Measurements from ENCODE around the gene RAB5B. TPM values are rescaled to one million over a fixed set of nuclear protein-coding genes. Genes with fewer than 3 reads are reported as not detected.

The RAB5B gene
- total RNA-seq, 1 donor from 2014 or later: 83.8 TPM

DNA sequence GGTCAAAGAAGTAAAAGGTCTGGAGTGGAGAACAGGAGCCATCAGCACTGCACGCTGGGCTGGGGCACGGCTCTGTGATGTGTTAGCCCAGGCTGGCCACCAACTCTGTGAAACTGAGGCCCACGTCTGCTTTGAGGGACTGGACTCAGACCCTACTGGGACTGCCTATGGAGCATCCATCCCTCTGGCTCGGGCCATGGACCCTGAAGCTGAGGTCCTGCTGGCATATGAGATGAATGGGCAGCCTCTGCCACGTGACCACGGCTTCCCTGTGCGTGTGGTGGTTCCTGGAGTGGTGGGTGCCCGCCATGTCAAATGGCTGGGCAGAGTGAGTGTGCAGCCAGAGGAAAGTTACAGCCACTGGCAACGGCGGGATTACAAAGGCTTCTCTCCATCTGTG lies 30.3 kb downstream of the RAB5B start:
- no peak for ATAC-seq (ENCODE audit: low read depth)
- Mint-ChIP-seq H3K4me1 (peaks cover 9% of the 10 kb centered on the region), H3K9me3 (no peaks in the 10 kb centered on the region), H3K27ac (no peak overlapping the region), H3K36me3 (ENCODE audit: low read depth) (peaks cover 2% of the 10 kb centered on the region), H3K4me3 (no peak overlapping the region), H3K27me3 (no peaks in the 10 kb centered on the region)
- TF ChIP-seq, protein P1, sequence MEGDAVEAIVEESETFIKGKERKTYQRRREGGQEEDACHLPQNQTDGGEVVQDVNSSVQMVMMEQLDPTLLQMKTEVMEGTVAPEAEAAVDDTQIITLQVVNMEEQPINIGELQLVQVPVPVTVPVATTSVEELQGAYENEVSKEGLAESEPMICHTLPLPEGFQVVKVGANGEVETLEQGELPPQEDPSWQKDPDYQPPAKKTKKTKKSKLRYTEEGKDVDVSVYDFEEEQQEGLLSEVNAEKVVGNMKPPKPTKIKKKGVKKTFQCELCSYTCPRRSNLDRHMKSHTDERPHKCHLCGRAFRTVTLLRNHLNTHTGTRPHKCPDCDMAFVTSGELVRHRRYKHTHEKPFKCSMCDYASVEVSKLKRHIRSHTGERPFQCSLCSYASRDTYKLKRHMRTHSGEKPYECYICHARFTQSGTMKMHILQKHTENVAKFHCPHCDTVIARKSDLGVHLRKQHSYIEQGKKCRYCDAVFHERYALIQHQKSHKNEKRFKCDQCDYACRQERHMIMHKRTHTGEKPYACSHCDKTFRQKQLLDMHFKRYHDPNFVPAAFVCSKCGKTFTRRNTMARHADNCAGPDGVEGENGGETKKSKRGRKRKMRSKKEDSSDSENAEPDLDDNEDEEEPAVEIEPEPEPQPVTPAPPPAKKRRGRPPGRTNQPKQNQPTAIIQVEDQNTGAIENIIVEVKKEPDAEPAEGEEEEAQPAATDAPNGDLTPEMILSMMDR (IDR thresholded peaks at IDR 0.05): no peak
- intact Hi-C loops (cut with micrococcal nuclease): no loop called here
- ChIA-PET CTCF (interaction anchor here (3.4 kb wide), 1 partner anchor 7 kb away, joined by 19 read pairs; the partner anchor contains the start of gene SUOX), POLR2A (no interaction called here)
- no peak for DNase-seq

GRCh38 chr12:56007564-56008559 lies 34.0 kb downstream of the RAB5B start:
- ATAC-seq (ENCODE audit: low read depth) (peak; percentile 92), DNase-seq (peak; percentile 71)
- Mint-ChIP-seq H3K36me3 (ENCODE audit: low read depth) (peaks cover 2% of the 10 kb centered on the region), H3K27me3 (no peaks in the 10 kb centered on the region), H3K27ac (peak overlapping the region; percentile 79), H3K4me3 (peak overlapping the region; percentile 88), H3K4me1 (peaks cover 9% of the 10 kb centered on the region), H3K9me3 (no peaks in the 10 kb centered on the region)
- TF ChIP-seq, protein P1 (IDR thresholded peaks at IDR 0.05): no peak
- CTCF ChIA-PET: interaction anchor here (1.0 to 3.4 kb wide), 2 partner anchors 11 to 81 kb away, joined by 3 to 19 read pairs; partner anchors contain the start of gene SUOX
- intact Hi-C loops (cut with micrococcal nuclease): loop anchor here (1.0 to 2.0 kb wide), 7 partner anchors 11 to 179 kb away; partner anchors contain the start of genes DGKA, DNAJC14, PA2G4 and RPS26
- POLR2A ChIA-PET: interaction anchor here (0.6 to 1.7 kb wide), 24 partner anchors 11 to 1471 kb away, joined by 3 to 17 read pairs (median 4); partner anchors contain the start of genes CD63, IKZF4, ORMDL2 and RAB5B

DNA sequence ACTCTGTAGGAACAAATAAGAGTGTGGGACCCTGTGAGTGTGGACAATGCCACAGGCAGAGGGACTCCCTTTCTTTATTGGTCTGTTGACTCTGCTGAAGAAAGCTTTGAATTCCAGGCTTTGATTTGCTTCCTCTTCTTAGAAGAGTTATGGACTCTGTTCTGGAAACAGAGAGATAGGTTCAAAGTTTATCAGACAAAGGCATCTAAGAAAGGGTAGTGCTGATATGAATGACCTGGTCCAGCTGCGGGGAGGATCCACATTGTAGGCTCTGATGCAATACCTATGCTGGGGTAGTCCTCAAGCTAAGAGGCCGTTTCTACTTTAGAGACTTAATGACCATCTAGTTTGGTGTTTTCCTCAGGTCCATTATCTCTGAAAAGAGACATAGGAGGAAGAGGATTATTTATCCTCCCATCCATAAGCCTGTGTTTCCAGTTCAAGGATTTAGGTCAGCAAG lies 36.3 kb downstream of the RAB5B start:
- Mint-ChIP-seq H3K4me3 (no peak overlapping the region), H3K27me3 (no peaks in the 10 kb centered on the region), H3K27ac (no peak overlapping the region), H3K9me3 (no peaks in the 10 kb centered on the region), H3K4me1 (peaks cover 9% of the 10 kb centered on the region), H3K36me3 (ENCODE audit: low read depth) (peaks cover 5% of the 10 kb centered on the region)
- CTCF ChIA-PET: interaction anchor here (1.5 kb wide), 1 partner anchor 14 kb away, joined by 8 read pairs; the partner anchor contains the start of gene SUOX
- POLR2A ChIA-PET: no interaction called here
- TF ChIP-seq, protein P1 (IDR thresholded peaks at IDR 0.05): no peak
- ATAC-seq (ENCODE audit: low read depth): no peak
- DNase-seq: no peak
- intact Hi-C loops (cut with micrococcal nuclease): no loop called here

GRCh38 chr12:56011509-56012090 lies 37.7 kb downstream of the RAB5B start:
- POLR2A ChIA-PET: no interaction called here
- Mint-ChIP-seq H3K4me1 (peaks cover 9% of the 10 kb centered on the region), H3K27ac (no peak overlapping the region), H3K36me3 (ENCODE audit: low read depth) (peaks cover 5% of the 10 kb centered on the region), H3K27me3 (no peaks in the 10 kb centered on the region), H3K9me3 (no peaks in the 10 kb centered on the region), H3K4me3 (no peak overlapping the region)
- TF ChIP-seq, protein P1 (IDR thresholded peaks at IDR 0.05): no peak
- intact Hi-C loops (cut with micrococcal nuclease): no loop called here
- no peak for ATAC-seq (ENCODE audit: low read depth)
- CTCF ChIA-PET: no interaction called here
- no peak for DNase-seq

Data from activated B cell treated with CpG ODN at 0.5 μM for 24 hours (primary cell).